Activated CD8-positive, alpha-beta memory T cell treated with anti-CD3 and anti-CD28 coated beads, Interleukin-2, amount 50 U/mL, for 4 hours (primary cell): ENCODE data around the gene DSN1.
A peak's percentile ranks its signal among the peaks of the same experiment; 100 is the strongest.
"Not testable (repeated sequence)": the region's sequence is repeated elsewhere in the genome, so short reads cannot be mapped to it uniquely, and the experiment has no call there.

Source experiments
- DNase-seq: peaks from one replicate; pipeline ENCODE4 v3.0.0-alpha.2; 2020

The DSN1 gene, protein sequence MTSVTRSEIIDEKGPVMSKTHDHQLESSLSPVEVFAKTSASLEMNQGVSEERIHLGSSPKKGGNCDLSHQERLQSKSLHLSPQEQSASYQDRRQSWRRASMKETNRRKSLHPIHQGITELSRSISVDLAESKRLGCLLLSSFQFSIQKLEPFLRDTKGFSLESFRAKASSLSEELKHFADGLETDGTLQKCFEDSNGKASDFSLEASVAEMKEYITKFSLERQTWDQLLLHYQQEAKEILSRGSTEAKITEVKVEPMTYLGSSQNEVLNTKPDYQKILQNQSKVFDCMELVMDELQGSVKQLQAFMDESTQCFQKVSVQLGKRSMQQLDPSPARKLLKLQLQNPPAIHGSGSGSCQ

GRCh38 chr20:36773597-36774390 is at the start of gene DSN1:
Gene DSN1, minus strand, starts transcription at chr20:36773763. Its CDS starts 2,305 bp downstream, at chr20:36771458.
- peak; percentile 98 for DNase-seq

GRCh38 chr20:36823121-36823520 is 49.6 kb upstream of the DSN1 start:
- no peak for DNase-seq

DNA sequence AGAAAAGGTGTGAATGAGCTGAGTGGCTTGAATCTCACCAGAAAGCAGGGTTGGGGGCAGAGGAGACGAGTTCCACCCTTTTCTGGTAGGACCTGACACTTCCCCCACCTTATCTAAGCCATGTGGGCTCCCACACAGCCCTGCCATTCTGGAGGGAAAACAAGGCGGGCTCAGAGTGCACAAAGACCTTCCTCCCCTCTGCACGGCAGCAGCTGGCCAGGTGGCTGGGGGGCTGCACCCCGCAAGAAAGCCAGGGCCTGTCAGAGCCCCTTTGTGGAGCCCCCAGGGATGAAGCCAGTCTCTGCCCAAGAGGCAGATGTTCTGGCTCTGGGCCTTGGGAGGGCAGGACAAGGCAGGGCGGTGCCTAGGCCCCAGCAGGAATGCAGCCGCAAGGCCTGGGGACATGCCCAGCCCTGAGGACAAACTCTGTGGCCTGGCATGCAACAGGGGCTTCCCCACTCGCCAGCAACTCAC is 48.4 kb upstream of the DSN1 start:
- no peak for DNase-seq

GRCh38 chr20:36820928-36821327 is 47.4 kb upstream of the DSN1 start:
- DNase-seq, result no peak

GRCh38 chr20:36820073-36820472 is 46.5 kb upstream of the DSN1 start:
- DNase-seq, result no peak

GRCh38 chr20:36819659-36820058 is 46.1 kb upstream of the DSN1 start:
- no peak for DNase-seq

- DNase-seq, result no peak
Measured at GRCh38 chr20:36818861-36819260, 45.3 kb upstream of the DSN1 start.

DNA sequence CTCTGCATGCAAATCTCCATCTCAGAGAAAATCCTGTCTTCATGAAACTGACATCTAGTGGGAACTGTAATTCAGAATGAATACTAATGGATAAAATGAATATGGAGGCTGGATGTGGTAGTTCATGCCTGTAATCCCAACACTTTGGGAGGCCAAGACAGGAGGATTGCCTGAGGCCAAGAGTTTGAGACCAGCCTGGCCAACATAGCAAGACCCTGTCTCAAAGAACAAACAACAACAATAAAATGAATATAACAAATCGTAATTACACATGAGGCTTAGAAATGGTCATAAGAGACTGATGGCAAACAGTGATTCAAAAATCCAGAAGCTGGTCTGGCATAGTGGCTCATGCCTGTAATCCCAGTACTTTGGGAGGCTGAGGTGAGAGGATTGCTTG is 44.6 kb upstream of the DSN1 start:
- DNase-seq, result no peak

GRCh38 chr20:36817496-36817895 is 43.9 kb upstream of the DSN1 start:
- no peak for DNase-seq

DNA sequence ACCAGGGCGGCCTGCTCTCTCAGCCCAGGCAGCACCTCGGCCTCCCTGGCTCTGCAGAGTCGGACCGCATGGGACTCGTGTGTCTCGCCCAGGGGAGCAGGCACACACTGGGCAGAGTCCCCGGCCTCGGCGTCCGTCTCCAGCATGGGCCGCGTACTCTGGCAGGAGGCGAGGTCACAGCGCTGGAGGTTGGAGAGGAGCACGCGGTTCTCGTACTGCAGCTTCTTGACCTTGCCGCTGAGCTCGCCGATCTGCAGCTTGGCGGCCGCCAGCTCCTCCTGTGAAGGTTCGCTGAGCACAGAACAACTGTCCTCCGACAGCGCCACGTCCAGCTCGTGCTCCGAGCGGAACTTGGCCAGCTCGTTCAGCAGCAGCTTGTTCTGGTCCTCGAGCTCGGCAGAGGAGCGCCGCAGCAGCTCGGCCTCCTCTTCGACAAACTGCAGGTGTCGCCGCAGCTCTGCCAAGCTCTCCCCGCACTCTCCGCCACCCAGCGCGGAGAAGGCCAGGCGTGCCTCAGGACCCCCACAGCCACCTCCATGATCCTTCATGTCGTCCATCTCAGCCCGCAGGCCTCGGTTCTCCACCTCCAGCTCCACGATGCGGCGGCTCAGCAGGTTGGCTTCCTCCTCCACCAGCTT is 42.0 kb upstream of the DSN1 start:
- DNase-seq, result no peak

DNA sequence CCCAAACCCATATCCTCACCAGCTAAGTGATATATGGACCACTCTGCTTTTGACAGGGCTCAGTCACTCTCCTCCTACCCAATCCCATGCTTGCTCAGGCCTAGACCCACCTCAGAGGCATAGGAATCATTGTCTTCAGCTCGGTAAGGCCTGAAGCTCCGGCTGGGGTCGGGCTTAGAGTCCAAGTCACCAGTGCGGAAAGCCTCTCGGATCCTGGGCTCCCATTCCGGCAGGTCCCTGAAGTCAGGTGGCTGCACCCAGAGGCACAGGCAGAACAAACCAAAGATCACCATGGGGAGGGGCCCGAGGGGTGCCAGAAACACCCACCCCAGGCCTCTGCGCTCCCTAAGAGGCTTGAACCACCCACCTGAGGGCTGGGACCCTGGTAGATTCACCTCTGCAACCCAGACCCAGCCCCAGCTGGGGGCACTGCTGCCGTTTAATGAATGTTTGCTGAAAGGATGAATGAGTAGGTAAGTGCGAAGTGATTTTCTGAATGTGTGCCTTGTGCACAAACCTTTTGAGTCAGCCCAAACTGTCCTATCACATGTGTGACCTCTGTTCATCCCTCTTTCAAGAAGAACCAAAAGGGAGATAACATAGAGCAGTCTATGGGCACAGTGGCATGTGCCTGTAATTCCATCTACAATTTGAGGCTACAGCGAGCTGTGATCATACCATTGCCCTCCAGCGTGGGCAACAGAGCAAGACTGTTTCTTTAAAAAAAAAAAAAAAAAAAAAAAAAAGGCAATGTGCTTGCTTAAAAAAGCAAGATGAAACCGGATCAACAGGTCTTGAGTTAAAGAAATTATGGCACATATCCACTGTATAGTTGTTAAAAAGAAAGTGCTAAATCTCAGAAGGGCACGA is 39.3 kb upstream of the DSN1 start:
- DNase-seq, result no peak

- DNase-seq, result peak; percentile 71
Measured at GRCh38 chr20:36808317-36809257, 35.0 kb upstream of the DSN1 start.

- no peak for DNase-seq
Measured at GRCh38 chr20:36806049-36806448, 32.5 kb upstream of the DSN1 start.

DNA sequence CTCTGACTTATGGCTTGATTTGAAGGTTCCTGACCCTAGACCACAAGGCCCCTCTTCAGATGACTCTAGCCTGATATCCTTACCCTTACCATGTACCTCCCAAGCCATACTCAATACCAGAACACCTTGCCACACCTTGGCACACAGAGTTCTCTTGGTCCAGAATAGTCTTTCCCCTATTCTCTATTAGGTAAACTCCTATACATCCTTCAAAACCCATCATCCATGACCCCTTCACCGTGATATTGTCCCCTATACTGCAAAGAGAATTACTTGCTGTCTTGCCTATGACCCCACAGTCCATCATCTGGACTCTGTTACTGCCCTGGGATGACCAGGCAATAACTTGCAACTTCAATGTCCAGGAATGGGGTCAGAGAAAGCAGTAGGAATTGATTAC is 31.8 kb upstream of the DSN1 start:
- DNase-seq, result no peak

- DNase-seq, result no peak
Measured at GRCh38 chr20:36804425-36804824, 30.9 kb upstream of the DSN1 start.

GRCh38 chr20:36802326-36803222 is 29.0 kb upstream of the DSN1 start:
- no peak for DNase-seq

DNA sequence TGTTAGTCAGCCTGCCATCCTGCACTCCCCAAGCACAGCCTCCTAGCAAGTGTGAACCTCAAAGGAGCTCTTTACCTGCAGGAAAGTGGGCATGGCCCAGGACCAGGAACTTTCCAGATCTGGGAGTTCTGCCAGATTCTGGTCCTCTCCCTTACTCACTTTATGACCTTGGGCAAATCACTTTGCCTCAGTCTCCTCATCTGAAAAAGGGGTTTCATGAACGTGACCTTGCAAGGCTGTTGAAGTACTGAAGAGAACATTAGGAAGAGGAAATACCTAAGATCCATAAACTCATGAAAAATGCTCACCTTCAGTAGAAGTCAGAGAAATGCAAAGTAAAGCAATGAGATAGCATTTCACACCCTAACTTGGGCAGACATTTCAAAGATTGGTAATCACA is 26.8 kb upstream of the DSN1 start:
- DNase-seq, result no peak

DNA sequence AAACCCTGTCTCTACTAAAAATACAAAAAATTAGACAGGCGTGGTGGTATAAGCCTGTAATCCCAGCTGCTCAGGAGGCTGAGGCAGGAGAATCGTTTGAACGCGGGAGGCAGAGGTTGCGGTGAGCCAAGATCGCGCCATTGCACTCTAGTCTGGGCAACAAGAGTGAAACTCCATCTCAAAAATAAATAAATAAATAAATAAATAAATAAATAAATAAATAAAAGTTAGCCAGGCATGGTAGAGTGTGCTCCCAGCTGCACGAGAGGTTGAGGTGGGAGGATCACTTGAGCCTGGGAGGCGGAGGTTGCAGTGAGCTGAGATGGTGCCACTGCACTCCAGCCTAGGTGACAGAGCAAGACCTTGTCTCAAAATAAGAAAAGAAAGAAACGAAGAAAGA is 25.8 kb upstream of the DSN1 start:
- DNase-seq, result not testable (repeated sequence)

GRCh38 chr20:36796875-36797274 is 23.3 kb upstream of the DSN1 start:
- no peak for DNase-seq

GRCh38 chr20:36796117-36796516 is 22.6 kb upstream of the DSN1 start:
- no peak for DNase-seq
